Body of pancreas (tissue), 4 donors: ENCODE data around the gene UFD1. TPM values are rescaled to one million over a fixed set of nuclear protein-coding genes. Genes with fewer than 3 reads are reported as not detected.

Source experiments
- ATAC-seq: fragments of 150-250 bp; one replicate; pipeline ENCODE4 v1.9.1; 2016
- DNase-seq, 4 donors: peaks; one replicate each; pipeline ENCODE4 v3.0.0-alpha.2; 2019
- H3K27ac ChIP-seq, 4 donors: fragments of 200-600 bp; sonication (generic); 1 replicate in 3 of 4; 2 replicates in 1 of 4; pipeline versions ENCODE4 v1.5.1 to v1.6.1; 2016 to 2019; ENCODE audit warnings: mild to moderate bottlenecking in 1 of 4, mixed read lengths in 1 of 4, moderate library complexity in 1 of 4
- H3K27me3 ChIP-seq, 2 donors: fragments of 200-600 bp; sonication (generic); one replicate each; pipeline ENCODE4 v1.6.0; 2016; ENCODE audit warnings: mild to moderate bottlenecking in 1 of 2
- H3K36me3 ChIP-seq, 2 donors: fragments of 200-600 bp; sonication (generic); replicated peaks in 1 of 2; 2 replicates each; pipeline ENCODE4 v1.5.1; 2016; ENCODE audit warnings: low read depth in 2 of 2; ENCODE audit not compliant: insufficient read depth in 1 of 2
- H3K4me1 ChIP-seq: fragments of 200-600 bp; sonication (generic); one replicate; pipeline ENCODE4 v1.6.0; 2016
- H3K4me3 ChIP-seq, 2 donors: fragments of 200-600 bp; sonication (generic); 1 replicate in 1 of 2; 2 replicates in 1 of 2; pipeline ENCODE4 v1.5.1; 2016 to 2019
- H3K9me3 ChIP-seq, 3 donors: fragments of 200-600 bp; sonication (generic); 1 replicate in 2 of 3; 2 replicates in 1 of 3; pipeline ENCODE4 v1.5.1; 2016
- CTCF ChIP-seq, 7 experiments: fragments of 450-650 bp in 4 of 7; fragments of 200-600 bp in 3 of 7; sonication (generic) in 3 of 7; IDR thresholded peaks; one replicate each; pipeline ENCODE4 v1.5.1; 2016 to 2019; ENCODE audit warnings: antibody characterized with exemption in 7 of 7
- POLR2A ChIP-seq, 3 donors: fragments of 450-650 bp; IDR thresholded peaks; one replicate each; pipeline ENCODE4 v1.6.1; 2016; ENCODE audit warnings: antibody characterized with exemption in 3 of 3, mild to moderate bottlenecking in 2 of 3
- WGBS, 2 donors: methylation state at CpG; one replicate each; pipeline ENCODE4 v1.1.5; 2017; 5-methylcytosine and 5-hydroxymethylcytosine counted together
- intact Hi-C: fragments of 100-400 bp; cut with DNase I; formaldehyde crosslinking; loops from one replicate; pipeline ENCODE4 v1.15.1; 2023
- total RNA-seq, 2 donors: library from RNA; depleted of rRNA; stranded (reverse); fragments of >200 nt; gene quantifications; one replicate each; pipeline ENCODE4 v1.1.0, GENCODE V29; 2016

UFD1 gene
- total RNA-seq, 2 donors from 2014 or later, result 13.2 to 27.2 TPM

DNA sequence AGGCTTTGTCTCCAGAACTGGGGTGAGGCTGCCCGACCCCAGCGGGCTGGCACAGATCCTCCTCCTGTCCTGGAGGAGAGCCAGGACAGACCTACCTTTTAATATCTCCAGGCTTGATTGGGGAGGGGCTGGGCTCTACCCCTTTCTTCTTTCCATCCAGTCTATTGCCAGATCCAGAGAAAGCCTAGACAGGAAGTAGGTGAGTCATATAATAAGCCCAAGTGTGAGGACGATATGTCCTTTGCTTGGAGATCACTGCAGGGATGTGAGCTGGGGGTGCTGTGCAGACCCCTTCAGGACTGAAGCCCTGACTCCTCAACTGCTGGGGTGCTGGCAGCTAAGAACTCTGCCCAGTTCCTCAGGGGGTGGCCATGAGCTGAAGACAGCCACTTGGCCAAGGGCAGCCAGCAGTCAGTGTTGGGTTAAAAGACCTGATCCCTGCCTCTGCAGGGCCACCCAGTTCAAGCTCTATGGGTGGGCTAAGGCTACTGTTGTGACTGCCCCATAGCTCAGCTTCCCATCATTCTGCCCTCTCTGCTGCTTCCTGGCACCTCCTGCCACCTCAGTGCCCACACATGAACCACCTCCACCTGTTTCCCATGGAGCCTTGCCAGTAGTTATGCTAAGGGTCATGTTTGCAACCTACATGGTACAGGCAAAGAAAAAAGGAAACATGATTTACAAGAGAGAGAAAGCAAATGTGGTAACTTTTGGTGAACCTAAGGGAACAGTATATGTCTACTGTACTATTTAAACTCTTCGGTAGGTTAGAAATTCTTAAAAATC is 23.2 kb downstream of the UFD1 start:
- intact Hi-C loops, result no loop called here

DNA sequence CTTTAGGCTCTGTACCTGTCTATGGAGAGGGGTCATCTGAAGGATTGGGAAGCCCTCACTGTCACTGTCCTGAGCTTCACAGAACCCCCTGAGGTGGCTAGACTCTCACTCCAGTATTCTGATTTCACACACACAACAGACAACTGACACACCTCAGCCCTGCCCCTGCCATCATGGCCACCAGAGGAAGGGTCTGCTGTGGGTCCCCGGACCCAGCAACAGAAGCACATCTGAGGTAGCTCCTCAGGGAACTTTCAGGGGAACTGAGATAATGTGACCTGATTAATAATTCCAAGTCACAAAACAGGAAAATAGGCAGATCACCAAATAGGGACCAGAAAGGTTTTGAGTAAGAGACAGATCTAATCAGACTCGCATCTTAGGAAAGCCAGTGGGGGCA is 24.0 kb downstream of the UFD1 start:
- WGBS, 2 donors, result 96 to 100% methylated on average over 2 of the region's 2 CpGs
- no peak for ATAC-seq
- H3K27me3 ChIP-seq, result no peaks in the 10 kb centered on the region
- H3K27ac ChIP-seq, result no peak overlapping the region
- no peaks in the 10 kb centered on the region for H3K9me3 ChIP-seq
- TF ChIP-seq POLR2A (IDR thresholded peaks at IDR 0.05) (no peak), CTCF (IDR thresholded peaks at IDR 0.05) (no peak)
- intact Hi-C loops, result no loop called here
- no peak for DNase-seq
- peaks cover 0 to 28% of the 10 kb centered on the region in 2 donors for H3K36me3 ChIP-seq
- no peaks in the 10 kb centered on the region for H3K4me1 ChIP-seq
- no peak overlapping the region for H3K4me3 ChIP-seq

More for the DNA sequence above, 23.2 kb downstream of the UFD1 start:
- H3K4me3 ChIP-seq, result no peak overlapping the region
- TF ChIP-seq CTCF (IDR thresholded peaks at IDR 0.05) (no peak), POLR2A (IDR thresholded peaks at IDR 0.05) (no peak)
- no peak for ATAC-seq
- H3K9me3 ChIP-seq, result no peaks in the 10 kb centered on the region
- no peaks in the 10 kb centered on the region for H3K27me3 ChIP-seq
- no peaks in the 10 kb centered on the region for H3K4me1 ChIP-seq
- WGBS, 2 donors, result 72 to 76% methylated on average over 2 to 4 of the region's 4 CpGs
- H3K36me3 ChIP-seq, result peaks cover 0 to 28% of the 10 kb centered on the region in 2 donors
- H3K27ac ChIP-seq, result no peak overlapping the region
- no peak for DNase-seq

GRCh38 chr22:19454156-19454555 is 24.8 kb downstream of the UFD1 start:
- WGBS, 2 donors, result 82% methylated on average over 6 of the region's 6 CpGs
- Histone ChIP-seq H3K4me3 (no peak overlapping the region), H3K4me1 (peaks cover 4% of the 10 kb centered on the region), H3K27ac (no peak overlapping the region), H3K27me3 (no peaks in the 10 kb centered on the region), H3K9me3 (no peaks in the 10 kb centered on the region), H3K36me3 (peaks cover 0 to 28% of the 10 kb centered on the region in 2 donors)
- DNase-seq, result no peak
- TF ChIP-seq POLR2A (IDR thresholded peaks at IDR 0.05), result no peak
- TF ChIP-seq CTCF (IDR thresholded peaks at IDR 0.05), result no peak
- ATAC-seq, result no peak
- intact Hi-C loops, result no loop called here

DNA sequence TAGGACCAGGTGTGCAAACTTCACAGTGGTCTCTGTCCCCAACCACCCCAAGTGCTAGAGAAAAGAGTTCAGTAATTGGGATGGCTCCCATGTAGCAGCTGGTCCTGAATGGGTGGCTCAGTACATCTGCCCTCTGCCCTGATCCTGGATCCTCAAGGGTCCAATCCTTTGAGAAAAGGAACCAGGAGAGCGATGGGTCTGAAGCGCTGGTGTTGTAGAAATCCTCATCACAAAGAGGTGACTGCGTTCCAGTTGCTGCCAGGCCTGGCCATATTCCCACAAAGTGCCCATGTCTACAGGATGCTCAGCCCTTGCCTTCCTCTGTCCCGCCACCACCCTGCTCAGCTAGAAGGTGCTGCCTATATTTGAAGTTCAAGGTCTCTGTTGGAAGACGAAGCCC is 25.3 kb downstream of the UFD1 start:
- TF ChIP-seq CTCF (IDR thresholded peaks at IDR 0.05), result no peak
- TF ChIP-seq POLR2A (IDR thresholded peaks at IDR 0.05), result no peak

DNA sequence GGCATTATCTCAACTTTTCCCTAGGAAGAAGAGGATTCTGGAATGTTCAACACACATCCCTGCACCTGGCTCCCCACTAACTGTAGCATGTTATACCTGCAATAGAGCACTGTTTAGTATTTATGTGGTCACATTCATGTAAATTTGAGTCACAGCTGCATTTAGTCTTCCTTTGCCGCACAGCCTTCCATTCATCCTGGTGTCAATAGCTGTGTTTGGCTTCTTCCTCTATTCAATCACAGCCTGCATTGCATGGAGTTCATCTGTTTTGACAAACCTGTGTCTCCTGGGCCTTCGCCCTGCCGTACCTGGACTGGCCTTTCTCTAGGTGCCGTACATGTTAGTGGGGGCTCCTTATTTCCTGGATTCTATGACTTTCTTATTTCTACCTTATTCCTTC is 27.4 kb downstream of the UFD1 start:
- H3K36me3 ChIP-seq, result peaks cover 0 to 21% of the 10 kb centered on the region in 2 donors
- WGBS, 2 donors, result 93 to 96% methylated on average over 4 of the region's 4 CpGs
- intact Hi-C loops, result no loop called here

More for the DNA sequence above, 25.3 kb downstream of the UFD1 start:
- 72 to 95% methylated on average over 4 to 5 of the region's 5 CpGs for WGBS, 2 donors
- H3K27ac ChIP-seq, result no peak overlapping the region
- peaks cover 8% of the 10 kb centered on the region for H3K4me1 ChIP-seq
- intact Hi-C loops, result no loop called here
- H3K4me3 ChIP-seq, result no peak overlapping the region
- H3K9me3 ChIP-seq, result no peaks in the 10 kb centered on the region
- H3K36me3 ChIP-seq, result peaks cover 0 to 28% of the 10 kb centered on the region in 2 donors
- DNase-seq (no peak), ATAC-seq (no peak)
- no peaks in the 10 kb centered on the region for H3K27me3 ChIP-seq

More for the DNA sequence above, 27.4 kb downstream of the UFD1 start:
- no peak for DNase-seq
- Histone ChIP-seq H3K9me3 (no peaks in the 10 kb centered on the region), H3K4me3 (no peak overlapping the region), H3K27ac (no peak overlapping the region), H3K27me3 (no peaks in the 10 kb centered on the region), H3K4me1 (peaks cover 17% of the 10 kb centered on the region)
- no peak for ATAC-seq
- TF ChIP-seq POLR2A (IDR thresholded peaks at IDR 0.05) (no peak), CTCF (IDR thresholded peaks at IDR 0.05) (no peak)
